ENCODE measurements around the gene DHX35. TPM values are rescaled to one million over a fixed set of nuclear protein-coding genes. Genes with fewer than 3 reads are reported as not detected.

Gene DHX35
- total and polyA plus RNA-seq, 2 of the 8 experiments (the other 6 are each of a cell fraction or from before 2014, with no cell fraction given) = 21.9 to 27.7 TPM

- Histone ChIP-seq H3K56ac (replicated peaks; ENCODE audit: insufficient read length, low read depth, low read length) (no peak overlapping the region), H3K4ac (replicated peaks; ENCODE audit: insufficient read length, low read depth, low read length) (no peak overlapping the region), H3K23ac (ENCODE audit: insufficient read length) (no peak overlapping the region), H2AFZ (ENCODE audit: low read length) (no peak overlapping the region), H2BK20ac (ENCODE audit: low read length) (no peak overlapping the region), H2BK120ac (replicated peaks; ENCODE audit: low read depth, low read length) (no peak overlapping the region), H2AK5ac (ENCODE audit: low read depth, low read length) (no peak overlapping the region), H4K8ac (ENCODE audit: extremely low read depth, insufficient read depth, low read length) (no peak overlapping the region), H3K9ac (replicated peaks in 1 of 4; ENCODE audit: extremely low read depth in 1 of 4, low read depth in 3 of 4, low read length in 3 of 4) (no peak overlapping the region; a peak in 1 of 7 replicates), H4K91ac (replicated peaks; ENCODE audit: insufficient read length, low read length) (no peak overlapping the region), H3K4me1 (replicated peaks in 1 of 4; ENCODE audit: control insufficient read depth in 3 of 4, insufficient read depth in 4 of 4, low read length in 3 of 4) (no peaks in the 10 kb centered on the region), H3K9me3 (ENCODE audit: insufficient read depth in 2 of 2, low read depth in 1 of 2, low read length in 1 of 2) (no peaks in the 10 kb centered on the region), H2BK12ac (ENCODE audit: low read depth, low read length) (no peak overlapping the region), H4K5ac (ENCODE audit: insufficient read length, low read depth, low read length) (no peak overlapping the region), H2BK5ac (ENCODE audit: low read depth, low read length) (no peak overlapping the region), H3K14ac (ENCODE audit: insufficient read length) (no peak overlapping the region), H3K36me3 (ENCODE audit: control insufficient read depth in 2 of 4, insufficient read depth in 4 of 4, low read length in 3 of 4) (peaks cover 23 to 55% (median 44%) of the 10 kb centered on the region in 4 experiments), H3K4me2 (ENCODE audit: insufficient read depth in 1 of 2, low read depth in 2 of 2, low read length in 2 of 2) (no peak overlapping the region), H3K18ac (ENCODE audit: extremely low read depth, low read length) (no peak overlapping the region), H3K27me3 (replicated peaks in 1 of 4; ENCODE audit: control insufficient read depth in 3 of 4, extremely low read depth in 1 of 4, insufficient read depth in 3 of 4, low read length in 3 of 4) (no peaks in the 10 kb centered on the region), H2BK15ac (ENCODE audit: low read length) (no peak overlapping the region), H3K79me1 (ENCODE audit: low read depth, low read length) (no peaks in the 10 kb centered on the region; the same call in 1 of the 2 replicates), H3K79me2 (ENCODE audit: control insufficient read depth in 1 of 2, insufficient read depth in 2 of 2, low read length in 2 of 2) (no peaks in the 10 kb centered on the region), H3K27ac (ENCODE audit: low read depth, low read length) (no peak overlapping the region), H4K20me1 (replicated peaks in 1 of 2; ENCODE audit: control insufficient read depth in 1 of 2, insufficient read depth in 2 of 2, low read length in 2 of 2) (peaks cover 3 to 8% of the 10 kb centered on the region in 2 experiments), H3K4me3 (ENCODE audit: extremely low read depth in 1 of 4, insufficient read depth in 2 of 4, low read depth in 3 of 4, low read length in 4 of 4) (no peak overlapping the region), H3K23me2 (ENCODE audit: low read depth, low read length) (no peaks in the 10 kb centered on the region)
- ChIA-PET CTCF (ENCODE audit: partially characterized antibody) (interaction anchor here (0.8 kb wide), 1 partner anchor 10 kb away, joined by 3 read pairs; the partner anchor contains the start of gene DHX35), POLR2A (ENCODE audit: partially characterized antibody) (interaction anchor here (0.8 to 3.9 kb wide), 4 partner anchors 8 to 22 kb away, joined by 3 to 22 read pairs (median 3); partner anchors contain the start of gene DHX35)
- DNase-seq (ENCODE audit: low read depth in 1 of 2, low spot score in 2 of 2) (no peak), FAIRE-seq (no peak)
- WGBS, 2 experiments (ENCODE audit: extremely low coverage in 1 of 2, insufficient coverage in 1 of 2, insufficient read length in 1 of 2, insufficient replicate concordance in 2 of 2, low coverage in 1 of 2, low lambda C conversion rate in 2 of 2, missing lambda C conversion rate in 1 of 2) = 93% methylated on average over 6 of the region's 6 CpGs; no CpG with 5 or more reads in 1 of the 2 experiments
- no peak for TF ChIP-seq KDM1A (IDR thresholded peaks at IDR 0.05; ENCODE audit: borderline replicate concordance, low read length)
- TF ChIP-seq BCL11A (IDR thresholded peaks at IDR 0.05; ENCODE audit: low read depth in 2 of 2, low read length in 2 of 2) = no peak
- TF ChIP-seq GTF2F1 (IDR thresholded peaks at IDR 0.05; ENCODE audit: borderline replicate concordance, low read depth, low read length) = no peak
- no peak for TF ChIP-seq NRF1 (IDR thresholded peaks at IDR 0.05; ENCODE audit: low read depth, low read length)
- TF ChIP-seq SP1 (IDR thresholded peaks at IDR 0.05; ENCODE audit: low read depth, low read length) = no peak
- TF ChIP-seq YY1 (IDR thresholded peaks at IDR 0.05; ENCODE audit: low read depth, low read length) = no peak
- TF ChIP-seq JUN (IDR thresholded peaks at IDR 0.05; ENCODE audit: low read depth, low read length) = no peak
- TF ChIP-seq SAP30 (IDR thresholded peaks at IDR 0.05; ENCODE audit: insufficient read depth, insufficient replicate concordance, low read length) = no peak
- TF ChIP-seq, protein P1, sequence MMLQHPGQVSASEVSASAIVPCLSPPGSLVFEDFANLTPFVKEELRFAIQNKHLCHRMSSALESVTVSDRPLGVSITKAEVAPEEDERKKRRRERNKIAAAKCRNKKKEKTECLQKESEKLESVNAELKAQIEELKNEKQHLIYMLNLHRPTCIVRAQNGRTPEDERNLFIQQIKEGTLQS (IDR thresholded peaks at IDR 0.05; ENCODE audit: insufficient read depth, low read depth, low read length) = no peak
- TF ChIP-seq CBX5 (IDR thresholded peaks at IDR 0.05; ENCODE audit: low read depth, low read length) = no peak
- no peak for TF ChIP-seq SIN3A (conservative IDR thresholded peaks at IDR 0.05 in 1 of 2, IDR thresholded peaks at IDR 0.05 in 1 of 2; ENCODE audit: low read depth in 1 of 2, low read length in 2 of 2)
- TF ChIP-seq SP4 (IDR thresholded peaks at IDR 0.05; ENCODE audit: low read length) = no peak
- no peak for TF ChIP-seq POU5F1 (IDR thresholded peaks at IDR 0.05; ENCODE audit: low read depth, low read length)
Observed at GRCh38 chr20:38952153-38952552, 10.0 kb upstream of the DHX35 start.
